Measurements from ENCODE around the gene ITGA11. TPM values are rescaled to one million over a fixed set of nuclear protein-coding genes. Genes with fewer than 3 reads are reported as not detected.

ITGA11 gene
- total and polyA plus RNA-seq, 2 of the 13 experiments (the other 11 are each of a cell fraction or from before 2014, with no cell fraction given): not detected

- TF ChIP-seq MLXIP (CRISPR knock-in tag; IDR thresholded peaks at IDR 0.05; ENCODE audit: borderline replicate concordance): no peak
- TF ChIP-seq ATF2 (CRISPR knock-in tag; IDR thresholded peaks at IDR 0.05): no peak
- TF ChIP-seq TAF1 (CRISPR knock-in tag; IDR thresholded peaks at IDR 0.05): no peak
- TF ChIP-seq ZNF883 (CRISPR knock-in tag; IDR thresholded peaks at IDR 0.05; ENCODE audit: not compliant biosample characterization): no peak
- TF ChIP-seq ZFP37 (CRISPR knock-in tag; IDR thresholded peaks at IDR 0.05; ENCODE audit: borderline replicate concordance): no peak
- TF ChIP-seq MAFK (conservative IDR thresholded peaks at IDR 0.05 in 1 of 2, IDR thresholded peaks at IDR 0.05 in 1 of 2; ENCODE audit: low read length in 2 of 2): peak; percentile 57 to 82
- 0 out of 2 replicates have a peak, but pooled peaks have one; percentile 15 for TF ChIP-seq HOMEZ (CRISPR knock-in tag; IDR thresholded peaks at IDR 0.05; ENCODE audit: low read depth)
- TF ChIP-seq GLMP (CRISPR knock-in tag; IDR thresholded peaks at IDR 0.05; ENCODE audit: borderline replicate concordance): no peak
- no peak for TF ChIP-seq ZNF570 (CRISPR knock-in tag; IDR thresholded peaks at IDR 0.05; ENCODE audit: borderline replicate concordance)
- no peak for TF ChIP-seq SOX6 (IDR thresholded peaks at IDR 0.05)
- TF ChIP-seq SOX6 (CRISPR knock-in tag; IDR thresholded peaks at IDR 0.05): 0 out of 2 replicates have a peak, but pooled peaks have one; percentile 25
- no peak for TF ChIP-seq CREBL2 (CRISPR knock-in tag; IDR thresholded peaks at IDR 0.05; ENCODE audit: borderline replicate concordance)
- TF ChIP-seq HMG20B (CRISPR knock-in tag; conservative IDR thresholded peaks at IDR 0.05): no peak
- TF ChIP-seq ZNF124 (CRISPR knock-in tag; IDR thresholded peaks at IDR 0.05): no peak; the same call in 1 of the 2 replicates
- no peak for TF ChIP-seq ZNF629 (CRISPR knock-in tag; conservative IDR thresholded peaks at IDR 0.05)
- TF ChIP-seq ATF7 (IDR thresholded peaks at IDR 0.05): no peak
- TF ChIP-seq ATF7 (CRISPR knock-in tag; IDR thresholded peaks at IDR 0.05): no peak
- TF ChIP-seq NFKBIZ (CRISPR knock-in tag; IDR thresholded peaks at IDR 0.05): 0 out of 2 replicates have a peak, but pooled peaks have one; percentile 25
- peak; percentile 44; the same call in 1 of the 2 replicates for TF ChIP-seq CREM (IDR thresholded peaks at IDR 0.05)
- TF ChIP-seq CREM (CRISPR knock-in tag; IDR thresholded peaks at IDR 0.05): no peak
- TF ChIP-seq ZNF138 (CRISPR knock-in tag; IDR thresholded peaks at IDR 0.05; ENCODE audit: low read depth): no peak
- TF ChIP-seq ZNF207 (IDR thresholded peaks at IDR 0.05; ENCODE audit: borderline replicate concordance): no peak
- TF ChIP-seq FLYWCH1 (CRISPR knock-in tag; IDR thresholded peaks at IDR 0.05): no peak
- TF ChIP-seq GLI4 (CRISPR knock-in tag; IDR thresholded peaks at IDR 0.05; ENCODE audit: borderline replicate concordance): no peak
Observed at GRCh38 chr15:68285259-68285980, 146.5 kb downstream of the ITGA11 start (continued).
